Cortex of kidney (tissue), 1 donor: ENCODE data around the gene TAS2R5.
"Not testable (repeated sequence)": the region's sequence is repeated elsewhere in the genome, so short reads cannot be mapped to it uniquely, and the experiment has no call there.

Experiments
- DNase-seq: peaks from one replicate; lab custom pipeline; 2025; lab: John Stamatoyannopoulos, UW

TAS2R5 gene, protein sequence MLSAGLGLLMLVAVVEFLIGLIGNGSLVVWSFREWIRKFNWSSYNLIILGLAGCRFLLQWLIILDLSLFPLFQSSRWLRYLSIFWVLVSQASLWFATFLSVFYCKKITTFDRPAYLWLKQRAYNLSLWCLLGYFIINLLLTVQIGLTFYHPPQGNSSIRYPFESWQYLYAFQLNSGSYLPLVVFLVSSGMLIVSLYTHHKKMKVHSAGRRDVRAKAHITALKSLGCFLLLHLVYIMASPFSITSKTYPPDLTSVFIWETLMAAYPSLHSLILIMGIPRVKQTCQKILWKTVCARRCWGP

DNA sequence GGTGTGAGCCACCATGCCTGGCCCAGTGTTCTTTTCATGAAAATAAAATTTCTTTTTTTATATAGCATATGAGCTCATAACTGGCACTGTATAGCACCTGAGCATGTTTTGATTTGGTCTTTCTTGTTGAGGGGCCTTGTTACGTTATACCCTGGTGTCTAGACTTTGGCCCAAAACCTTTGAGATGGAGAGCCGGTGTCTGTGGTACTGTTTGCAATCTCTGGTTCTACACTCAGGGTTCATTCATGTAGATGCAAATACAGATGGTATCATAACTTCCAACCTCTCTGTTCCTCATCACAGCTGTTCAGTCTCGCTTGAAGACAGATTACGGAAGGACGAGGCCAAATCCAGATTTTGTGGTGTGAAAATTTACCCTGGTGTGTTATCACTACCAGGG is at the start of gene TAS2R5:
TAS2R5 (plus strand) TSS at position 301 of the 400 bp plus-strand sequence. CDS start 145 bp downstream, outside the sequence.
- DNase-seq: no peak

DNA sequence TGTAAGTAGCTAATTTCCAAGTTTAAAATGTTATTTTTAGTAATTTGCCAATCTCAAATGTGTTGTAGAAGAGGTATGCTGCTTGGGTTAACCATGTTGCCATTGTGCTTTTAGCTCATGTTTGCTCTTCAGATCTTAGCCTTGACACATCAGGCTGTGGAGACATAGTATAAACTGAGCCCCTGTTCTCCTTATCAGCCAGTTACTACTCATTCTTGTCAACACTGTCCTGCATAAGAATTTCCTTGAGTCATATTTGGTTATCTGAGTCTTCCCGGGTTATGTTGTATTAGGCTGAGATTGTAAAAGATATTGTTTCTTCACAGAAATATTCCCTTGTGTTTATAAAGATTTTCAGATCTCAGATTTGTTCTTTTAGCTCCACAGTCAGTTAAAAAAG is 47.8 kb upstream of the TAS2R5 start:
- DNase-seq: no peak

DNA sequence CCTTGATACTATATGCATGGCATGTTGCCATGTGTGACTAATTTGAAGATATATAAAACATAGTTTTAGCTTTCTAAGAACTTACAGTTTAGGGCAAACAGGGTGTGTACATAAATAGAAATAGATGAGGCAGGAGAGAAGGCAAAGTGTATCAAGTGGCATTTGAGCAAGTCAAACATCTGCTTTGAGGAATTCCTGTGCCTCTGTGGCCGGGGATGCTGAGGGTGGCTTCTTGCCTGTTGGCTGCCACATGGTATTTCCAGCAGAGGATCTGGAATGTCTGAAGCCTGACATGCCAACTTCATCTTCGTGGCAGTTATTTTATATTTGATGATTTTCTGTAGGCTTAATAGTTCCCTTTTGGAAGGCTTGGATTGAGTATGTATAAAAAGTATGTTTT is 45.9 kb upstream of the TAS2R5 start:
- no peak for DNase-seq

DNA sequence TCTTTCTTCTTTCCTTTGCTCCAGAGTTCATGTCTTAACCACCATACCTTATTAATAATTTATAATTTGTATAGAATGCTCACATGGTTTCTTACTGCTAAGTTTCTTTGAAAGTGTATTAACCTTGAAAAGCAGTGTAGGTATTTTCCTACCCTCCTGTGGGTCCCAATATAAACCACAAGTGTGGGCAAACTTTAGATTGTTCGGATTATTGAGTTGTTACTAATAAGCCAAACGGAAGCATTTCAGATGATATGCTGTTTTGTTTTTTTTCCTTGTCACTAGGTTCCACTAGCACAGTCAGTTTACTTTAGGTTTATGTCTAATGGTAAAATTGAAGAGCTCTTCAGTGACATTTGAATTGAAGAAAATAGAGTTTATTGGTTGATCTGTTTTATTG is 41.6 kb upstream of the TAS2R5 start:
- no peak for DNase-seq

DNA sequence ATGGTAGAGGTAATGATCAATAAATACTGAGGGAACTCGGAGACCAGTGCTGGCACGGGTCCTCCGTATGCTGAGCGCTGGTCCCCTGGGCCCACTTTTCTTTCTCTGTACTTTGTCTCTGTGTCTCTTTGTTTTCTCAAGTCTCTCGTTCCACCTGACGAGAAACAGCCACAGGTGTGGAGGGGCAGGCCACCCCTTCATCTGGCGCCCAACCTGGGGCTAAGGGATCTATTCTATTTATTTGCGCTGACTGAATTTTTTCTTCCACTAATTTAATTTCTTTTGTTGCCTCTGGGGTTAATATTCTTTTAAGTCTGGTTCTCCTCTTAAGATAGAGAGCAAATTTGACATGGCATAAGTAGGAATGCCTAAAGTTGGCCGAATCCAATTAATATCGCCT is 38.1 kb upstream of the TAS2R5 start:
- DNase-seq: not testable (repeated sequence)

DNA sequence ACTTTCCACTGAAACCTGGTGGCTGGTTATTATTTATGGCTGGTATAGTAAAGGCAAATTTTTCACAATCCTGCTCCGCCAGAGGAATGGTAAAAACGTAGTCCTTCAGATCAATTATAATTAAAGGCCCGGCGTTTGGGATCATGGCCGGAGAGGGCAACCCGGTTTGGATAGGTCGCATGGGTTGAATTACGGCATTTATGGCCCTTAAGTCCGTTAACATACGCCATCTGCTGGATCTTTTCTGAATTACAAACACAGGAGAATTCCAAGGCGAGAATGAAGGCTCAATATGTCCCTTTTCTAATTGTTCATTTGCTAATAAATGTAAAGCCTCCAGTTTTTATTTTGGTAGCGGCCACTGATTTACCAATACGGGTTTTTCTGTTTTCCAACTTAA is 37.4 kb upstream of the TAS2R5 start:
- no peak for DNase-seq

DNA sequence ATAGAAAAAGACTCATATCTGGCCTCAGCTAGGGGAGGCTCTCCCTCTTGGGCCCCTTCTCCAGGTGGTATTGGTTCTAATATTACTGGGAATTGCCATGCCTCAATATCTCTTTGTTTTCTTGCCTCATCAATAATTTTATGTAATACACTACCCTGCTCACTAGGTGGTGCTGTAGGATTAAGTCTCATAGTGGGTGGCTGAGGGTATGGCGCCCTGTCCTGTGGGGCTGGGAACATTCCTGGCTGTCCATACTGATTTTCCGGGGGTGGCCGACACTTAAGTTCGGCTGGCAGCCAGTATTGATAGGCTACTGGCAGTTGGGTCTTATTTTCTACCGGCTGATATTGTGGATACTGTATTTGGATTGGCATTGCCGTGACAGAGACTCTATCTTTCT is 35.1 kb upstream of the TAS2R5 start:
- DNase-seq: no peak

DNA sequence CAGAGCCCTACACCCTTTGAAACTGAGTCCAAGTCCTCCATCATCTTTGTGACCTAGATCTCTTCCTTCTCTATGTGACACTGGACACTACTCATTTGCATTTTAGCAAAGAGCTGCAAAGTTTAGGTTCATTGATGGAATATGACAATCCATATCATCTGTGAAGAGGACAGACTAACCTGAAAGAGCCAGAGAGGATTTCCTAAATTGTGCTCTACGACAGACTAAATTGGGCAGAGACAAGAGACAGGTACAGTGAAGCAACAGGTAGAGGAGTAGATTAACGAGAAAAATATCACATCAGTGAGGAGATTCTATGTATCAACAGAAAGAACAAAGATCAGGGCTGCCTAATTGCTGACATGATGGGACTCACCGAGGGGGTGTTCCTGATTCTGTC is 26.2 kb upstream of the TAS2R5 start, which contains the start of gene TAS2R3:
TAS2R3 (plus strand) TSS at position 301 of the 400 bp plus-strand sequence; CDS start at position 363, 62 bp downstream.
- DNase-seq: no peak

DNA sequence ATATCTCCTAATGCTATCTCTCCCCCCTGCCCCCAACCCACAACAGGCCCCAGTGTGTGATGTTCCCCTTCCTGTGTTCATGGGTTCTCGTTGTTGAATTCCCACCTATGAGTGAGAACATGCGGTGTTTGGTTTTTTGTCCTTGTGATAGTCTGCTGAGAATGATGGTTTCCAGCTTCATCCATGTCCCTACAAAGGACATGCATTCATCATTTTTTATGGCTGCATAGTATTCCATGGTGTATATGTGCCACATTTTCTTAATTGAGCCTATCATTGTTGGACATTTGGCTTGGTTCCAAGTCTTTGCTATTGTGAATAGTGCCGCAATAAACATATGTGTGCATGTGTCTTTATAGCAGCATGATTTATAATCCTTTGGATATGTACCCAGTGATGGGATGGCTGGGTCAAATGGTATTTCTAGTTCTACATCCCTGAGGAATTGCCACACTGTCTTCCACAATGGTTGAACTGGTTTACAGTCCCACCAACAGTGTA is 19.9 kb upstream of the TAS2R5 start:
- not testable (repeated sequence) for DNase-seq

DNA sequence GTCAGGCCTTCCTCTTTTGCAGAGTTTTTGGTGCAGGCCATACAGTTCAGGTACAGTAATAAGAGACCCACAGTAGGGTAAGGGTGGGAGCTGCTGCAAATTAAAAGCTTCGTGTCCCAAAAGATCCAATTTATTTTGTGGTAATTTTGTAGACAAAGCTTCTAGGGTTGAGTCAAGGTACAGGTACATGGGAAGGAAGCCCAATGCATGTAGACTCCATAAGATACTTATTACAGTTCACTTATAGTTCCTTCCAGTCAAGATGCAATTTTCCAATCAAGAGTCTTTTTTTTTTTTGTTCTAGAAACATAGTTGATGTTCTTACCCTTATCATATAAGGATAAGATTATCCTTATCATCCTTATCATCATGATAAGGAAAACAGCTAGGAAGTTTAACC is 13.6 kb upstream of the TAS2R5 start, which contains the start of gene TAS2R4:
TAS2R4 (plus strand) TSS at position 301 of the 400 bp plus-strand sequence. CDS start 1,815 bp downstream, outside the sequence.
- no peak for DNase-seq

DNA sequence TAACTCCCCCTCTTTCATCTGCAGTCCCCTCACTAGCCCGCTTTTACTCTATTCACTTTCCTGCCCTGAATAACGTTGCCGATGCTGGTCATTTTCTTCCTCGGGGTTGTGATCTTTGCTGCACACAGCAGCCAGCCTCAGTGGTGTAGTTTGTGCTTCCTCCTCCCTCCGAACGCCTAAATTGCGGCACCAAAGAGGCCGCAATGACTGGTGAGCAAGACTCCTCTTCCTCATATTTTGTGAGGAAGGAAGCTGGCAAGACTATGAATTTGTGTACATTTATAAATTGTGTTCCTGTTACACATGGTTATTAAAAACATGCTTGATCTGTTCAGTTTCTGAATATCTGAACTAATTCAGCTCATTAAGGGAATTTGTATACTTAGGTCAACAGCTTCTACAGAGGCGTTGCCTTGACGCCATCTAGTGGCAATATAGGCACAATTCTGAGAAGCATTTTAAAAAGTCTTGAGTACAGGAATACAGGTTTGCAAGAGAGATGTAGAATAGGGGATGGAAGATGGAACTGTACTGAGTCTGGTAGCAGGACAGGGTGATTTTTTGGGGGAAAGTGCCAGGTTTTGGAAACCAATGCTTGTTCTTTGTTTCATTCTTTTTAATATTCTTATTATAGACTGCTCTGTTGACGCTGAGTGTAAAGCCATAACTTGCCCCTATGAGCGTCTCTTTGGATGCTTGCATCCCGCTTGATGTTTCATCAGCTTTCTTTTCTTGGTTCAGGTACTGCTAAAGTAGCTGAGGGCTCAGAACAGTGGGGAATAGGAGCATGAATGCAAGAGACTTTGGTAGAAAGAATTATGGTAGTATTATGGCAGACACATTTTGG is 4.1 kb upstream of the TAS2R5 start:
- no peak for DNase-seq

DNA sequence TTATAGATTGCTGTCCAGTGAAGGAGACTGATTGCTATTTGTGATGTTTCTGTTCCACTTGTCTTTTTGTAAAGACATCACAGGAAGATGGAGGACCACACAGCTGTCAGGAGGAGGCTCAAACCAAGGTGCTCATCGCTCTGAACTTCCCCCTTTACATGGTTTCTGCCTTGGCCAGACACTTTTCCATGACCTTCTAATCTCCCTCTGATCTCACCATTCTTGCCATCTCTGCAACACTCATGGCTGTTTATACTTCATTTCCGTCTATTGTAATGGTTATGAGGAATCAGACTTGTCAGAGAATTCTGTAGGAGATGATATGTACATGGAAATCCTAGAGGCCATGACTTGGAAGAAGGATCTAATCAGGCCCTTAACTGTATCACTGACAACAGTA is 1.7 kb upstream of the TAS2R5 start:
- no peak for DNase-seq

DNA sequence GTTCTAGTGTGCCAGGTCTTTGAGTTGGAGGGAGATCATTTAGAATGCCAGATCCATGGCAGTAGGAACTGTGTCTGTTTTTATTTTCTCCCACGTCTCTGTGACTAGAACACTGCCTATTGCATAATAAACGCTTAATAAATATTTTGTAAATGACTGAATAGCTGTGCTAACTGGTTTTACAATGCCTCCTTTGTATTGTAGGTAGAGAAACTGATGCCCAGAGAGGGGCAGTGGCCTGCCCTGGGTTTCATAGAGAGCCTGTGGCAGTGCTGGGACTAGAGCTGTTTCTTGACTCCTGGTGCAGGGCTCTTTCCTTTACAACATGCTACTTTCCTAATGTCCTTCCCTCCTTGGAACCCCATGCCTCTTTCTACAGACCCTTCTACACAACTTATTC is 2.5 kb downstream of the TAS2R5 start:
- DNase-seq: no peak

DNA sequence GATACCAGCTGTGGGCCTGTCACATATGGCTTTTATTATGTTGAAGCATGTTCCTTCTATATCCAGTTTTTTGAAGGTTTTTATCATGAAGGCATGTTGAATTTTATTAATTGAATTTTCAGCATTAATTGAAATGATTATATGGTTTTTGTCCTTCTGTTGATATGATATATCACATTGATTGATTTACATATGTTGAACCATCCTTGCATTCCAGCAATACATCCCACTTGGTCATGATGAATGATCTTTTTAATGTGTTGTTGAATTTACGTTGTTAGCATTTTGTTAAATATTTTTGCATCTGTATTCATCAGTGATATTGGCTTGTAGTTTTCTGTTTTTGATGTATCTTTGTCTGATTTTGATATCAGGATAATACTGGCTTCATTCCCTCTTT is 30.1 kb downstream of the TAS2R5 start:
- DNase-seq: no peak

DNA sequence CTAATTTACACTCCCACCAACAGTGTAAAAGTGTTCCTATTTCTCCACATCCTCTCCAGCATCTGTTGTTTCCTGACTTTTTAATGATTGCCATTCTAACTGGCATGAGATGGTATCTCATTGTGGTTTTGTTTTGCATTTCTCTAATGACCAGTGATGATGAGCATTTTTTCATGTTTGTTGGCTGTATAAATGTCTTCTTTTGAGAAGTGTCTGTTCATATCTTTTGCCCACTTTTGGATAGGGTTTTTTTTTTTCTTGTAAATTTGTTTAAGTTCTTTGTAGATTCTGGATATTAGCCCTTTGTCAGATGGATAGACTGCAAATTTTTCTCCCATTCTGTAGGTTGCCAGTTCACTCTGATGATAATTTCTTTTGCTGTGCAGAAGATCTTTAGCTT is 32.4 kb downstream of the TAS2R5 start:
- DNase-seq: not testable (repeated sequence)

DNA sequence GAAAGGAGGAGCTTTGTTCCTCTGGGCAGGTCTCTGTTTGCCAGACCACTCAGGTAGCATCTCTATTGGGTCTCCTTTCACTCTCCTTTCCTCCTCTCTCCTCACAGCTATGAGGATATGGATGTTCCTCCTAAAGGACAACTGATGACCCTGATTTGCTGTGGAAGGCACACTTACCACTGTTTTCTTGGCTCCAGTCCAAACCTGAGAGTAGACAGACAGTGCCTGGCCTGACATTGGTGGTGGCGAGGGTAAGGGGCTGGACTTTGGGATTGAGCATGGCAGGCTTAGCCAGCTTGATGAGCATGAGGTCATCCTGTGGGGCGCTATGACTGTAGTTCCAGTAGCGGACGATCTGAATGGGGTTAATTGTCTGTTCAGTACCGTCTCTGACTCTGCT is 47.7 kb downstream of the TAS2R5 start:
- DNase-seq: no peak

DNA sequence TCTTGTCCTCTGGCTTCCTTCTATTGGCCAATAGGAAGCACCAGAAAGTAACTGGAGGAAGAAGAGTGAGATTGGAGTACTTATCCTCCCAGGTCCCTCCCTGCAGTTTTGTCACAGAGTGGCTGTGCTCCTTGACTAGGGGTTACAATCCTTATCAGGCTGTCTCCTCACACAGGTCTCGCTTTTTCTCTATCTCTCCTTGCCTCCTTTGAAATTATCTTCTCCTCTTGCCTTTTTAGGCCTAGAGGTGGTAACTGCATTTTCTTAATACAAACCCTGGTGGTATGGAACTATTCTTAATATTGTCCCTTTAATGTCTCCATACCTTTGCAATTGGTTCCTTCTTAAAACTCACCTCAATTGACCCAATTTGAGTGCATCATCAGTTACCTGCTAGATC is 48.6 kb downstream of the TAS2R5 start:
- DNase-seq: no peak

DNA sequence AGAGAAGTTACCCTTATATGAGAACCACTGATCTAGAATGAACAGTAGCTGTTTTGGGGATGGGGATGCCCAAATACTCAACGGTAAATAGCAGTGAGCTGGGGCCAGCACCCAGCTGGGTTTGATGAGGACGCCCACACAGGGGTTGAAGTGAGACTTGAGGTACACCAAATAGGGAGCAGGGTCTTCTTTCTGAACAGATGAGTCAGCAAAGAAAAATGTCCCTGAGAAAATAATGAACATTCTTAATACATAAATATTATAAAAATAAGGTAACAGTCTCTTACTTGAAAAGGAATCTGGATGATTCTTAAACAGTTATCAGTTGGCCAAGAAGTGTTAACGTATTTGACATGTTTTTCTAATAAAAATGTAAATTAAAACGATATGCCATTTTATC is 49.2 kb downstream of the TAS2R5 start:
- no peak for DNase-seq

DNA sequence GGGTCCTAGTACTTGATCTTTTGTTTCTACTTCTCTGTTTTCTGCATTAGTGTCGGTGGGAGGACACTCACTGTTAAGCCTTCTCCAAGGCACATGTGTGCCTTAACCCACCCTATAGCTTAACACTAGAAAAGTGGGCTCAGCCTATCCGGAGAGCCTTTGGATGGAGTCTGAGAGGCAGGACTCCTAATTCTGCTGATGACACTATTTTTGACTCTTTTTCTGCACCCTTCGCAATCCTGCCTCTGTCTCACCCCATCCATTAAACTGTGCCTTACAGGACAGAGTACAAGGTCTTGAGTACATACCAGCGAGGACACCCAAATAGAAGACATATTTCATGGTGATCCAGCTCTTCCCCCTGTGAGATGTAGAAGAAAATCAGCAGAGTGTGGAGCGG is 50.7 kb downstream of the TAS2R5 start:
- no peak for DNase-seq
